Esophagus (tissue), 2 donors: ENCODE measurements around the gene FSIP1. TPM values are rescaled to one million over a fixed set of nuclear protein-coding genes. Genes with fewer than 3 reads are reported as not detected.

Experiments
- H3K27ac ChIP-seq, 2 donors: one replicate each; pipeline ENCODE4 v1.5.1; 2013; ENCODE audit warnings: low read depth in 2 of 2, mild to moderate bottlenecking in 2 of 2, inconsistent platforms in 1 of 2, low read length in 1 of 2, moderate library complexity in 1 of 2
- H3K27me3 ChIP-seq, 2 donors: one replicate each; pipeline ENCODE4 v1.6.1; 2013; ENCODE audit warnings: low read length in 2 of 2, control low read depth in 1 of 2, mild to moderate bottlenecking in 1 of 2; ENCODE audit not compliant: insufficient read depth in 2 of 2, control insufficient read depth in 1 of 2
- H3K36me3 ChIP-seq, 2 donors: one replicate each; pipeline ENCODE4 v1.6.1; 2013; ENCODE audit warnings: low read length in 1 of 2; ENCODE audit not compliant: control insufficient read depth in 2 of 2, insufficient read depth in 2 of 2
- H3K4me1 ChIP-seq, 2 donors: one replicate each; pipeline ENCODE4 v1.6.1; 2013; ENCODE audit warnings: low read length in 1 of 2; ENCODE audit not compliant: control insufficient read depth in 2 of 2, insufficient read depth in 2 of 2
- H3K4me3 ChIP-seq, 2 donors: one replicate each; pipeline ENCODE4 v1.5.1; 2013; ENCODE audit warnings: low read length in 2 of 2, mild to moderate bottlenecking in 2 of 2, low read depth in 1 of 2, moderate library complexity in 1 of 2
- H3K9me3 ChIP-seq, 2 donors: one replicate each; pipeline ENCODE4 v1.6.1; 2013; ENCODE audit warnings: mild to moderate bottlenecking in 2 of 2, low read depth in 1 of 2, low read length in 1 of 2, moderate library complexity in 1 of 2; ENCODE audit not compliant: control insufficient read depth in 2 of 2, insufficient read depth in 1 of 2
- WGBS, 2 donors: extraction: QIAGEN DNeasy Blood & Tissue Kit; methylation state at CpG; one replicate each; pipeline ENCODE4 v1.1.7; 2013; 5-methylcytosine and 5-hydroxymethylcytosine counted together
- polyA plus RNA-seq, 2 donors: library from polyadenylated mRNA; stranded (reverse); fragments of 200-250 nt; gene quantifications; one replicate each; pipeline ENCODE4 v1.2.3, GENCODE V29; 2013
- donor health status: healthy with polysubstance abuse.
- donor health status: Bipolar disorder and iron deficiency.

Gene FSIP1
- polyA plus RNA-seq, 2 donors: 0.21 to 0.29 TPM

GRCh38 chr15:39774688-39775267 lies 7.9 kb downstream of the FSIP1 start:
- no peaks in the 10 kb centered on the region for H3K9me3 ChIP-seq
- H3K36me3 ChIP-seq: no peaks in the 10 kb centered on the region
- H3K4me3 ChIP-seq: no peak overlapping the region
- 81 to 83% methylated on average over 3 of the region's 3 CpGs for WGBS, 2 donors
- peak overlapping the region in 1 of 2 donors; percentile 9 for H3K27ac ChIP-seq
- no peaks in the 10 kb centered on the region for H3K27me3 ChIP-seq
- peaks cover 0 to 3% of the 10 kb centered on the region in 2 donors for H3K4me1 ChIP-seq

- Histone ChIP-seq H3K4me3 (no peak overlapping the region), H3K36me3 (no peaks in the 10 kb centered on the region), H3K27me3 (no peaks in the 10 kb centered on the region), H3K27ac (peak overlapping the region; percentile 33 to 47), H3K9me3 (no peaks in the 10 kb centered on the region), H3K4me1 (peaks cover 0 to 3% of the 10 kb centered on the region in 2 donors)
- 65 to 67% methylated on average over 8 of the region's 8 CpGs for WGBS, 2 donors
Measured at GRCh38 chr15:39770748-39771689, 11.6 kb downstream of the FSIP1 start.

GRCh38 chr15:39767921-39768320 lies 14.7 kb downstream of the FSIP1 start:
- Histone ChIP-seq H3K9me3 (no peaks in the 10 kb centered on the region), H3K27ac (no peak overlapping the region), H3K4me1 (peaks cover 0 to 3% of the 10 kb centered on the region in 2 donors), H3K4me3 (no peak overlapping the region), H3K36me3 (no peaks in the 10 kb centered on the region), H3K27me3 (no peaks in the 10 kb centered on the region)
- WGBS, 2 donors: 93 to 96% methylated on average over 5 of the region's 5 CpGs

GRCh38 chr15:39761006-39761405 lies 21.6 kb downstream of the FSIP1 start:
- no peak overlapping the region for H3K4me3 ChIP-seq
- WGBS, 2 donors: 76 to 78% methylated on average over 2 of the region's 2 CpGs
- H3K27me3 ChIP-seq: no peaks in the 10 kb centered on the region
- H3K36me3 ChIP-seq: no peaks in the 10 kb centered on the region
- H3K4me1 ChIP-seq: no peaks in the 10 kb centered on the region
- no peaks in the 10 kb centered on the region for H3K9me3 ChIP-seq
- H3K27ac ChIP-seq: no peak overlapping the region

- no peak overlapping the region for H3K4me3 ChIP-seq
- H3K36me3 ChIP-seq: no peaks in the 10 kb centered on the region
- WGBS, 2 donors: 48 to 50% methylated on average over 2 of the region's 2 CpGs
- no peak overlapping the region for H3K27ac ChIP-seq
- no peaks in the 10 kb centered on the region for H3K4me1 ChIP-seq
- H3K27me3 ChIP-seq: no peaks in the 10 kb centered on the region
- H3K9me3 ChIP-seq: no peaks in the 10 kb centered on the region
Measured at GRCh38 chr15:39756806-39757522, 25.7 kb downstream of the FSIP1 start.

GRCh38 chr15:39752991-39753390 lies 29.6 kb downstream of the FSIP1 start:
- H3K4me1 ChIP-seq: no peaks in the 10 kb centered on the region
- H3K27me3 ChIP-seq: no peaks in the 10 kb centered on the region
- H3K36me3 ChIP-seq: no peaks in the 10 kb centered on the region
- H3K27ac ChIP-seq: no peak overlapping the region
- 58% methylated on average over 1 of the region's 1 CpG for WGBS, 2 donors
- H3K4me3 ChIP-seq: no peak overlapping the region
- no peaks in the 10 kb centered on the region for H3K9me3 ChIP-seq

GRCh38 chr15:39752246-39752645 lies 30.4 kb downstream of the FSIP1 start:
- H3K9me3 ChIP-seq: no peaks in the 10 kb centered on the region
- no peaks in the 10 kb centered on the region for H3K36me3 ChIP-seq
- H3K4me1 ChIP-seq: no peaks in the 10 kb centered on the region
- no peaks in the 10 kb centered on the region for H3K27me3 ChIP-seq
- no peak overlapping the region for H3K4me3 ChIP-seq
- H3K27ac ChIP-seq: no peak overlapping the region

GRCh38 chr15:39748276-39748675 lies 34.4 kb downstream of the FSIP1 start:
- no peak overlapping the region for H3K27ac ChIP-seq
- WGBS, 2 donors: 33 to 35% methylated on average over 2 of the region's 2 CpGs
- H3K4me3 ChIP-seq: no peak overlapping the region

GRCh38 chr15:39747326-39747725 lies 35.3 kb downstream of the FSIP1 start:
- Histone ChIP-seq H3K9me3 (no peaks in the 10 kb centered on the region), H3K27ac (no peak overlapping the region), H3K27me3 (no peaks in the 10 kb centered on the region), H3K36me3 (no peaks in the 10 kb centered on the region), H3K4me3 (no peak overlapping the region), H3K4me1 (no peaks in the 10 kb centered on the region)

More at GRCh38 chr15:39748276-39748675, 34.4 kb downstream of the FSIP1 start:
- H3K27me3 ChIP-seq: no peaks in the 10 kb centered on the region
- H3K36me3 ChIP-seq: no peaks in the 10 kb centered on the region
- H3K9me3 ChIP-seq: no peaks in the 10 kb centered on the region
- no peaks in the 10 kb centered on the region for H3K4me1 ChIP-seq
